ENCODE results near the gene PACS1.

PACS1 gene

DNA sequence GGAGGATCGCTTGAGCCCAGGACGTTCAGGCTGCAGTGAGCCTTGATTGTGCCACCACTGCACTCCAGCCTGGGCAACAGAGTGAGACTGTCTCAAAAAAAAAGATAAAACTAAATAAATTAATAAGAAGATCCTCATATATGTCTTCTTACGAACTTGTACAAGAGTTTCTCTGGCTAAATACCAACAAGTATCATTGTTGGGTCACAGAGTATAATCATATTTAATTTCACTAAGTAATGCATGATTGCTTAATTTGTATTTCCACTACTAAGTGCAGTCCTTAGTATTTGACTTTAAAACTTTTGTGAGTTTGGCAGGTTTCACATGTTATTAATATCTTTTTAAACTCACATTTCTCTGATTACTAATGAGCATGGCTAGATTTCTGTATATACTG is 60.9 kb downstream of the PACS1 start:
- TF ChIP-seq, protein P1, sequence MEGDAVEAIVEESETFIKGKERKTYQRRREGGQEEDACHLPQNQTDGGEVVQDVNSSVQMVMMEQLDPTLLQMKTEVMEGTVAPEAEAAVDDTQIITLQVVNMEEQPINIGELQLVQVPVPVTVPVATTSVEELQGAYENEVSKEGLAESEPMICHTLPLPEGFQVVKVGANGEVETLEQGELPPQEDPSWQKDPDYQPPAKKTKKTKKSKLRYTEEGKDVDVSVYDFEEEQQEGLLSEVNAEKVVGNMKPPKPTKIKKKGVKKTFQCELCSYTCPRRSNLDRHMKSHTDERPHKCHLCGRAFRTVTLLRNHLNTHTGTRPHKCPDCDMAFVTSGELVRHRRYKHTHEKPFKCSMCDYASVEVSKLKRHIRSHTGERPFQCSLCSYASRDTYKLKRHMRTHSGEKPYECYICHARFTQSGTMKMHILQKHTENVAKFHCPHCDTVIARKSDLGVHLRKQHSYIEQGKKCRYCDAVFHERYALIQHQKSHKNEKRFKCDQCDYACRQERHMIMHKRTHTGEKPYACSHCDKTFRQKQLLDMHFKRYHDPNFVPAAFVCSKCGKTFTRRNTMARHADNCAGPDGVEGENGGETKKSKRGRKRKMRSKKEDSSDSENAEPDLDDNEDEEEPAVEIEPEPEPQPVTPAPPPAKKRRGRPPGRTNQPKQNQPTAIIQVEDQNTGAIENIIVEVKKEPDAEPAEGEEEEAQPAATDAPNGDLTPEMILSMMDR (IDR thresholded peaks at IDR 0.05; ENCODE audit: control insufficient read depth, extremely low read depth, insufficient read depth), result no peak
- no peak for DNase-seq (ENCODE audit: low read depth)
- H3K4me3 ChIP-seq (ENCODE audit: low read depth, low read length), result no peak overlapping the region

DNA sequence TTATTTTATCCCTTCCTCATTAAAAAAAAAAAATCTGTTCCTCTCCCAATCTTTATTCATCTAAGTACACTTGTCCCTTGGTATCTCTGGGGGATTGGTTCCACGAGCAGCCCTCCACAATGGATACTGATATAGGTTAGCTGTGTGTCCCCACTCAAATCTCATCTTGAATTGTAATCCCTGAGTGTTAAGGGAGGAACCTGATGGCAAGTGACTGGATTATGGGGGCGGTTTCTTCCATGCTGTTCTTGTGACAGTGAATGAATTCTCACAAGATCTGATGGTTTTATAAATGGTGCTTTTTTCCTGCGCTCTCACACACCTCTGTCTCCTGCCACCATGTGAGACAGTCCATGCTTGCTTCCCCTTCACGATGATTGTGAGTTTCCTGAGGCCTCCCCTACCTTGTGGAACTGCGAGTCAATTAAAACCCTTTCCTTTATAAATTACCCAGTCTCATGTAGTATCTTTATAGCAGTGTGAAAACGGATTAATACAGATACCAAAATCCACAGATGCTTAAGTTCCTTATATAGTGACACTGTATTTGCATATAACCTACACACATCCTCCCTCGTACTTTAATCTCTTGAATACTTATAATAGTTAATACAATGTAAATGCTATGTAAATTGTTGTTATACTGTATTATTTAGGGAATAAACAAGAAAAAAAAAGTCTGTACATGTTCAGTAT is 62.0 kb downstream of the PACS1 start:
- TF ChIP-seq, protein P1 (IDR thresholded peaks at IDR 0.05; ENCODE audit: control insufficient read depth, extremely low read depth, insufficient read depth), result no peak
- H3K4me3 ChIP-seq (ENCODE audit: low read depth, low read length), result no peak overlapping the region
- no peak for DNase-seq (ENCODE audit: low read depth)

DNA sequence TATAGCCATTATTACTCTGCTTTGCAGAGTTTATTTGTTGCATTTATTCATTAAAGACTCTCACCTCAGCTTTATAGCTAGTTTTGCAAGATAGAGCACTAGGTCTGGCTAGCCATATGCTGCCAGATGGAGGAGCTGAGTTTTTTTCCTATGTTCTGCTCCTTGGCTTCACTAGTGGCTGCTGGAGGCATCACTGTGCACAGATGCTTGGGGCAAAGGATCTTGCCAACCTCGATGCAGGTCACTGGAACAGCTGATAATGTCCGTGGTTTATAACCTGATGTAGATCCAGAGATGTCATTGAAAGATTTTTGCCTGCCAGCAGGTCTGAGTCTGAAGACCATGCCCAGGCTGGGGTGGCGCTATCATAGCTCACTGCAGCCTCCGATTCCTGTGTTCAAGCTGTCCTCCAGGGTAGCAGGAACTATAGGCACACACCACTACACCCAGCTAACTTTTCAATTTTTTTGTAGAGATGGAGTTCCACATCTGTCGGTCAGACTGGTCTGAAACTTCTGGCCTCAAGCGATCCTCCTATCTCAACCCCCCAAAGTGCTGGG is 63.2 kb downstream of the PACS1 start:
- TF ChIP-seq, protein P1 (IDR thresholded peaks at IDR 0.05; ENCODE audit: control insufficient read depth, extremely low read depth, insufficient read depth), result no peak

DNA sequence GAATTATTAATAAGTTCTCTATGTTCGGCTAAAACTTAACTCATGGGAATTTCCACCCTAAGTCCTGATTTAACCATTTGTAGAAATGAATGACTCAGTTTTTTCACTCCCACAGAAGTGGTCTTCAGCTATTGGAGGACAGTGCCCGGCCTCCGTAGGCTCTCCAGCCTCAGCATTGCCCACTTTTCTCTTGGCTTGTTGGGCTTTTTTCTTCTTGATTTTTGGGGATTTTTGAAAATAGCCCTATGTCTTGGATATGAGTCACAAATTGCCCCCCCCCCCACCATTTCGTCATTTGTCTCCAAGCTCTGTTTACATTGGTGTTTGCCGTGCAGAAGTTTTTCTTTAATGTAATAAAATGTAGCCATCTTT is 66.7 kb downstream of the PACS1 start:
- TF ChIP-seq, protein P1 (IDR thresholded peaks at IDR 0.05; ENCODE audit: control insufficient read depth, extremely low read depth, insufficient read depth), result no peak
- no peak for DNase-seq (ENCODE audit: low read depth)
- no peak overlapping the region for H3K4me3 ChIP-seq (ENCODE audit: low read depth, low read length)

More for the DNA sequence above, 63.2 kb downstream of the PACS1 start:
- no peak for DNase-seq (ENCODE audit: low read depth)
- no peak overlapping the region for H3K4me3 ChIP-seq (ENCODE audit: low read depth, low read length)

- TF ChIP-seq, protein P1 (IDR thresholded peaks at IDR 0.05; ENCODE audit: control insufficient read depth, extremely low read depth, insufficient read depth), result no peak
- no peak for DNase-seq (ENCODE audit: low read depth)
- no peak overlapping the region for H3K4me3 ChIP-seq (ENCODE audit: low read depth, low read length)
Observed at GRCh38 chr11:66139817-66140404, 69.8 kb downstream of the PACS1 start.

DNA sequence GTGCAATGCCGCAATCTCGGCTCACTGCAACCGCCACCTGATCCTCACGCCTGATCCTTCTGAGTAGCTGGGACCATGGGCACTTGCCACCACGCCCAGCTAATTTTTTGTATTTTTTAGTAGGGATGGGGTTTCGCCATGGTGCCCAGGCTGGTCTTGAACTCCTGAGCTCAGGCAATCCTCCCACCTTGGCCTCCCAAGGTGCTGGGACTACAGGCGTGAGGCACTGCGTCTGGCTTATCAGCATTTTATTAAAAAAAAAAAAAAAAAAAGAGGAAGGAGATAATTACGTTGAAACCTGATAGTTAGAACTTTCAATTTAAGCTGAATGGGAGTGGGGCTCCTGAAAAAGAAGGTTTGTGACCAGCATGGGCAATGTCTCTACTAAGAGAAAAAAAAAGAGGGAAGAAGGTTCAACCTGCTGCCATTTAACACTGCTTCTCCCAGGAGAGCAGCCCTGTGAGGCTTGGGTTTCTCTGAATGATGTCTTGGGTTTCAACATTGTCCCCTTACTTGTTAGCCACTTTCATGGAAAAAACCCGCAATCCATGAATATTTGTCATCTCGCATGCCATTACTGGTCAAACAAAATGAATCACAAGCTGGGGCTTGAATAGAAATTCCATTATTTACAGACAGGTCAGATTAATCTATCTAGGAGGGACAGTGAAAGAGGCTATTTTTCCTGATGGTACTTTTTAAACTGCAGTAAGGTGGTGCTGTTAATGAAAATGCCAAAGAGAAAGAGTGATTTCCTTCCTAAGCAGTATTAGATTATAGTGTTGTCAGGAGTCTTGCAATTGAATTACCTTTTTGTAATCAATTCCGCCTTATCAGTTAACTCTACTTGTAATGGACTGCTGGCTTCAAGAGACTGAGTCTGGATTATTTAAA is 72.5 kb downstream of the PACS1 start:
- TF ChIP-seq, protein P1 (IDR thresholded peaks at IDR 0.05; ENCODE audit: control insufficient read depth, extremely low read depth, insufficient read depth), result no peak
- DNase-seq (ENCODE audit: low read depth), result no peak
- H3K4me3 ChIP-seq (ENCODE audit: low read depth, low read length), result no peak overlapping the region

Data from LNCaP clone FGC (cell line).